ENCODE data around the gene UGCG. TPM values are rescaled to one million over a fixed set of nuclear protein-coding genes. Genes with fewer than 3 reads are reported as not detected.
A peak's percentile ranks its signal among the peaks of the same experiment; 100 is the strongest.

Gene UGCG
- total RNA-seq, 1 experiment from 2014 or later: 46.0 TPM

GRCh38 chr9:111907147-111907546 lies 10.5 kb downstream of the UGCG start:
- intact Hi-C loops (cut with micrococcal nuclease; ENCODE audit: unreplicated experiment) (loop anchor here (10.0 kb wide), 2 partner anchors 142 to 168 kb away; no protein-coding TSS in a partner anchor), in situ Hi-C loops (cut with HindIII; ENCODE audit: low pct_unique_long_range_greater_than_20kb, low sequenced_read_pairs) (no loop called here)
- Histone ChIP-seq H3K27me3 (ENCODE audit: control insufficient read depth, insufficient read depth, low read length) (no peaks in the 10 kb centered on the region), H3K4me3 (ENCODE audit: low read depth in 2 of 2, low read length in 2 of 2) (no peak overlapping the region), H3K27ac (ENCODE audit: low read length) (no peak overlapping the region), H3K36me3 (ENCODE audit: control insufficient read depth, insufficient read depth, low read length) (no peaks in the 10 kb centered on the region), H3K4me1 (ENCODE audit: control insufficient read depth, insufficient read depth, low read length) (peaks cover 70% of the 10 kb centered on the region), H3K9me3 (ENCODE audit: control insufficient read depth, insufficient read depth, low read depth, low read length) (no peaks in the 10 kb centered on the region)
- TF ChIP-seq REST (IDR thresholded peaks at IDR 0.05; ENCODE audit: insufficient read depth in 1 of 2, low read depth in 2 of 2, low read length in 1 of 2): no peak
- TF ChIP-seq TCF7L2 (IDR thresholded peaks at IDR 0.05; ENCODE audit: low read depth, low read length): no peak
- no peak for TF ChIP-seq POLR2AphosphoS5 (IDR thresholded peaks at IDR 0.05; ENCODE audit: low read depth, low read length)
- TF ChIP-seq SIN3A (IDR thresholded peaks at IDR 0.05; ENCODE audit: borderline replicate concordance, insufficient read depth, low read depth, low read length): no peak
- no peak for TF ChIP-seq CTCF (IDR thresholded peaks at IDR 0.05)
- no TSS peak for BruUV-seq (replicated peaks)
- DNase-seq (ENCODE audit: low read depth, low spot score) (no peak), ATAC-seq (no peak)
- ChIA-PET POLR2A (interaction anchor here (0.6 kb wide), 1 partner anchor 10 kb away, joined by 4 read pairs; the partner anchor contains the start of gene UGCG), CTCF (no interaction called here)

GRCh38 chr9:111909444-111909843 lies 12.8 kb downstream of the UGCG start:
- H3K4me1 ChIP-seq (ENCODE audit: control insufficient read depth, insufficient read depth, low read length): peaks cover 66% of the 10 kb centered on the region
- DNase-seq (ENCODE audit: low read depth, low spot score): no peak
- BruUV-seq (replicated peaks): no TSS peak
- H3K9me3 ChIP-seq (ENCODE audit: control insufficient read depth, insufficient read depth, low read depth, low read length): no peaks in the 10 kb centered on the region
- H3K4me3 ChIP-seq (ENCODE audit: low read depth in 2 of 2, low read length in 2 of 2): no peak overlapping the region
- H3K27me3 ChIP-seq (ENCODE audit: control insufficient read depth, insufficient read depth, low read length): no peaks in the 10 kb centered on the region
- TF ChIP-seq POLR2AphosphoS5 (IDR thresholded peaks at IDR 0.05; ENCODE audit: low read depth, low read length) (no peak), REST (IDR thresholded peaks at IDR 0.05; ENCODE audit: insufficient read depth in 1 of 2, low read depth in 2 of 2, low read length in 1 of 2) (no peak), CTCF (IDR thresholded peaks at IDR 0.05) (no peak), TCF7L2 (IDR thresholded peaks at IDR 0.05; ENCODE audit: low read depth, low read length) (no peak), SIN3A (IDR thresholded peaks at IDR 0.05; ENCODE audit: borderline replicate concordance, insufficient read depth, low read depth, low read length) (no peak)
- H3K27ac ChIP-seq (ENCODE audit: low read length): peak overlapping the region; percentile 44; the same call in 1 of the 2 replicates
- peak; percentile 51; the same call in 1 of the 2 replicates for ATAC-seq
- intact Hi-C loops (cut with micrococcal nuclease; ENCODE audit: unreplicated experiment): loop anchor here (10.0 kb wide), 2 partner anchors 145 to 165 kb away; no protein-coding TSS in a partner anchor
- ChIA-PET POLR2A (interaction anchor here (0.8 kb wide), 1 partner anchor 13 kb away, joined by 3 read pairs; the partner anchor contains the start of gene UGCG), CTCF (no interaction called here)
- H3K36me3 ChIP-seq (ENCODE audit: control insufficient read depth, insufficient read depth, low read length): no peaks in the 10 kb centered on the region
- in situ Hi-C loops (cut with HindIII; ENCODE audit: low pct_unique_long_range_greater_than_20kb, low sequenced_read_pairs): no loop called here
